A673 (cell line): ENCODE data around the gene RAPGEF4. TPM values are rescaled to one million over a fixed set of nuclear protein-coding genes. Genes with fewer than 3 reads are reported as not detected.

ENCODE experiments used
- BruUV-seq: library from RNA; stranded (reverse); fragments of 400-500 nt; replicated peaks from 2 replicates; lab custom pipeline; 2021; lab: Mats Ljungman, UMichigan
- CTCF ChIA-PET: fragments of 300-600 bp; sonication (Branson Sonifier 250); formaldehyde crosslinking; loops from one replicate; lab custom pipeline; 2022; ENCODE audit warnings: antibody characterized with exemption; lab: Charles Lee
- POLR2A ChIA-PET: fragments of 300-600 bp; sonication (Branson Sonifier 250); formaldehyde crosslinking; loops from one replicate; lab custom pipeline; 2022; ENCODE audit warnings: antibody characterized with exemption; ENCODE audit not compliant: low non-redundant PET; lab: Charles Lee
- DNase-seq: peaks from one replicate; pipeline ENCODE4 v3.0.0-alpha.2; 2015; ENCODE audit warnings: low spot score
- H3K27ac ChIP-seq: fragments of 200-600 bp; sonication (generic); 2 replicates; pipeline ENCODE4 v1.5.1; 2016; ENCODE audit warnings: mixed run types, low read depth, mild to moderate bottlenecking, mixed read lengths, antibody characterized with exemption, low read length; ENCODE audit not compliant: poor library complexity, severe bottlenecking
- H3K27me3 ChIP-seq: fragments of 200-600 bp; sonication (generic); replicated peaks from 2 replicates; pipeline ENCODE4 v1.6.1; 2017; ENCODE audit warnings: mixed run types, low read depth, mild to moderate bottlenecking, mixed read lengths, antibody characterized with exemption, low read length; ENCODE audit not compliant: insufficient read depth, poor library complexity
- H3K36me3 ChIP-seq: fragments of 200-600 bp; sonication (generic); 2 replicates; pipeline ENCODE4 v1.6.1; 2016; ENCODE audit warnings: mixed run types, mild to moderate bottlenecking, mixed read lengths, antibody characterized with exemption, low read length; ENCODE audit not compliant: insufficient read depth, poor library complexity, severe bottlenecking
- H3K4me1 ChIP-seq: fragments of 200-600 bp; sonication (generic); 2 replicates; pipeline ENCODE4 v1.6.1; 2017; ENCODE audit warnings: mixed run types, mild to moderate bottlenecking, mixed read lengths, antibody characterized with exemption, low read length; ENCODE audit not compliant: insufficient read depth, poor library complexity, severe bottlenecking
- H3K4me3 ChIP-seq: fragments of 200-600 bp; sonication (generic); 2 replicates; pipeline ENCODE4 v1.5.1; 2016; ENCODE audit warnings: low read depth, mixed run types, mild to moderate bottlenecking, mixed read lengths, low read length; ENCODE audit not compliant: poor library complexity, severe bottlenecking
- H3K9me3 ChIP-seq: fragments of 200-600 bp; sonication (generic); 2 replicates; pipeline ENCODE4 v1.6.1; 2016; ENCODE audit warnings: mixed run types, low read depth, mild to moderate bottlenecking, mixed read lengths, antibody characterized with exemption, low read length; ENCODE audit not compliant: poor library complexity, severe bottlenecking
- CTCF ChIP-seq: fragments of 300-800, 200-600 bp; sonication (generic); conservative IDR thresholded peaks from 2 replicates; pipeline ENCODE4 v1.5.1; 2017; ENCODE audit warnings: low read depth, mild to moderate bottlenecking, antibody characterized with exemption, low read length, moderate library complexity, mixed read lengths
- EZH2 ChIP-seq: fragments of 200-600 bp; sonication (generic); IDR thresholded peaks from 2 replicates; pipeline ENCODE4 v1.6.1; 2017; ENCODE audit warnings: borderline replicate concordance, low read depth, mild to moderate bottlenecking, mixed read lengths, antibody characterized with exemption, low read length; ENCODE audit not compliant: poor library complexity, severe bottlenecking
- intact Hi-C: fragments of 100-400 bp; cut with micrococcal nuclease; formaldehyde crosslinking; loops from one replicate; pipeline ENCODE4 v1.10.0; 2022; ENCODE audit not compliant: unreplicated experiment
- total RNA-seq: library from RNA; stranded (reverse); gene quantifications from 2 replicates; pipeline ENCODE4 v1.2.3, GENCODE V29; 2021

The RAPGEF4 gene
- total RNA-seq, 1 experiment from 2014 or later = 0.26 TPM

- no peaks in the 10 kb centered on the region for H3K9me3 ChIP-seq
- no peaks in the 10 kb centered on the region for H3K4me1 ChIP-seq
- CTCF ChIA-PET = no interaction called here
- peaks cover 2% of the 10 kb centered on the region for H3K27me3 ChIP-seq
- POLR2A ChIA-PET = no interaction called here
- no peaks in the 10 kb centered on the region for H3K36me3 ChIP-seq
- H3K4me3 ChIP-seq = no peak overlapping the region
- TF ChIP-seq CTCF (no peak), EZH2 (no peak)
- no peak for DNase-seq
- intact Hi-C loops = no loop called here
- H3K27ac ChIP-seq = no peak overlapping the region
- BruUV-seq = no TSS peak
Measured at GRCh38 chr2:172997031-172997430, 261.4 kb downstream of the RAPGEF4 start.

GRCh38 chr2:172998547-172999272 is 263.1 kb downstream of the RAPGEF4 start:
- no peak overlapping the region for H3K27ac ChIP-seq
- no peaks in the 10 kb centered on the region for H3K36me3 ChIP-seq
- TF ChIP-seq EZH2 (no peak), CTCF (no peak)
- H3K9me3 ChIP-seq = no peaks in the 10 kb centered on the region
- no TSS peak for BruUV-seq
- ChIA-PET CTCF (no interaction called here), POLR2A (interaction anchor here (0.6 kb wide), 1 partner anchor 68 kb away, joined by 4 read pairs; no protein-coding TSS in a partner anchor)
- intact Hi-C loops = no loop called here
- no peak for DNase-seq
- no peaks in the 10 kb centered on the region for H3K4me1 ChIP-seq
- H3K4me3 ChIP-seq = no peak overlapping the region
- H3K27me3 ChIP-seq = no peaks in the 10 kb centered on the region

GRCh38 chr2:172999641-173000386 is 264.2 kb downstream of the RAPGEF4 start:
- Histone ChIP-seq H3K27ac (no peak overlapping the region), H3K36me3 (no peaks in the 10 kb centered on the region), H3K4me1 (no peaks in the 10 kb centered on the region), H3K4me3 (no peak overlapping the region), H3K27me3 (no peaks in the 10 kb centered on the region), H3K9me3 (no peaks in the 10 kb centered on the region)
- DNase-seq = no peak
- intact Hi-C loops = no loop called here
- ChIA-PET POLR2A (no interaction called here), CTCF (no interaction called here)
- no TSS peak for BruUV-seq
- TF ChIP-seq CTCF (no peak), EZH2 (no peak)
